Sigmoid colon (tissue), 4 donors: ENCODE results near the gene CCL15.

ENCODE experiments used
- EP300 ChIP-seq, 4 donors: sonication (generic); formaldehyde crosslinking; IDR thresholded peaks; one replicate each; pipeline ENCODE4 v1.6.1; 2017; ENCODE audit warnings: antibody characterized with exemption in 4 of 4
- POLR2A ChIP-seq, 2 donors: fragments of 450-650 bp; IDR thresholded peaks; one replicate each; pipeline ENCODE4 v1.6.1; 2016; ENCODE audit warnings: antibody characterized with exemption in 2 of 2, mild to moderate bottlenecking in 2 of 2, moderate library complexity in 2 of 2
- TF ChIP-seq, protein P1 (sequence below), 4 experiments: fragments of 450-650 bp in 3 of 4; fragments of 200-600 bp in 1 of 4; IDR thresholded peaks; one replicate each; pipeline ENCODE4 v1.5.1; 2016 to 2019; ENCODE audit warnings: antibody characterized with exemption in 4 of 4, mild to moderate bottlenecking in 3 of 4, moderate library complexity in 2 of 4

- TF ChIP-seq, protein P1, sequence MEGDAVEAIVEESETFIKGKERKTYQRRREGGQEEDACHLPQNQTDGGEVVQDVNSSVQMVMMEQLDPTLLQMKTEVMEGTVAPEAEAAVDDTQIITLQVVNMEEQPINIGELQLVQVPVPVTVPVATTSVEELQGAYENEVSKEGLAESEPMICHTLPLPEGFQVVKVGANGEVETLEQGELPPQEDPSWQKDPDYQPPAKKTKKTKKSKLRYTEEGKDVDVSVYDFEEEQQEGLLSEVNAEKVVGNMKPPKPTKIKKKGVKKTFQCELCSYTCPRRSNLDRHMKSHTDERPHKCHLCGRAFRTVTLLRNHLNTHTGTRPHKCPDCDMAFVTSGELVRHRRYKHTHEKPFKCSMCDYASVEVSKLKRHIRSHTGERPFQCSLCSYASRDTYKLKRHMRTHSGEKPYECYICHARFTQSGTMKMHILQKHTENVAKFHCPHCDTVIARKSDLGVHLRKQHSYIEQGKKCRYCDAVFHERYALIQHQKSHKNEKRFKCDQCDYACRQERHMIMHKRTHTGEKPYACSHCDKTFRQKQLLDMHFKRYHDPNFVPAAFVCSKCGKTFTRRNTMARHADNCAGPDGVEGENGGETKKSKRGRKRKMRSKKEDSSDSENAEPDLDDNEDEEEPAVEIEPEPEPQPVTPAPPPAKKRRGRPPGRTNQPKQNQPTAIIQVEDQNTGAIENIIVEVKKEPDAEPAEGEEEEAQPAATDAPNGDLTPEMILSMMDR (IDR thresholded peaks at IDR 0.05), result no peak
- no peak for TF ChIP-seq EP300 (IDR thresholded peaks at IDR 0.05)
- no peak for TF ChIP-seq POLR2A (IDR thresholded peaks at IDR 0.05)
Observed at GRCh38 chr17:36001862-36002603, 680 bp upstream of the CCL15 start.
